HG02973 (cell line): ENCODE results near the gene AXIN1.

ENCODE experiments used
- ATAC-seq: cut with Tn5 transposase; IDR thresholded peaks from one replicate; pipeline ENCODE4 v1.9.1; 2021; ENCODE audit warnings: moderate library complexity; ENCODE audit not compliant: unreplicated experiment

AXIN1 gene

DNA sequence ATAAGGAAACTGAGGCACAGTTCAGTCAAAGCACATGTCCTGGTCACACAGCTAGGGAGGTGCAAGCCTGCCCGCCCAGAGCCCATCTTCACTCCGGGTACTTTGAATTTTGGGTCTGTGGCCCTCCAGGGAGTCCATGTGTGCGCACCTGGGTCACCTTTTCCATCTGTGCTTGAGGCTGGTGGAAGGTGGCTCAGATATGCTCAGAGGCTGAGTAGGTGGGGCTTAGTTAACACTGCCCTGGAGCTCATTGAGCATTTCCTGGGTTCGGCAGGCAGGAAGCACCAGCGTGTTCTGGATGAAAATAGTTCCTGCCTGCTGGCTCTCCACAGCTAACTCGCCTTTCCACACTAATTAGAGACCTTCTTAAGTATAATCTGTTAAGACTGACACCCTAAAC lies 98.7 kb downstream of the AXIN1 start:
- no peak for ATAC-seq

DNA sequence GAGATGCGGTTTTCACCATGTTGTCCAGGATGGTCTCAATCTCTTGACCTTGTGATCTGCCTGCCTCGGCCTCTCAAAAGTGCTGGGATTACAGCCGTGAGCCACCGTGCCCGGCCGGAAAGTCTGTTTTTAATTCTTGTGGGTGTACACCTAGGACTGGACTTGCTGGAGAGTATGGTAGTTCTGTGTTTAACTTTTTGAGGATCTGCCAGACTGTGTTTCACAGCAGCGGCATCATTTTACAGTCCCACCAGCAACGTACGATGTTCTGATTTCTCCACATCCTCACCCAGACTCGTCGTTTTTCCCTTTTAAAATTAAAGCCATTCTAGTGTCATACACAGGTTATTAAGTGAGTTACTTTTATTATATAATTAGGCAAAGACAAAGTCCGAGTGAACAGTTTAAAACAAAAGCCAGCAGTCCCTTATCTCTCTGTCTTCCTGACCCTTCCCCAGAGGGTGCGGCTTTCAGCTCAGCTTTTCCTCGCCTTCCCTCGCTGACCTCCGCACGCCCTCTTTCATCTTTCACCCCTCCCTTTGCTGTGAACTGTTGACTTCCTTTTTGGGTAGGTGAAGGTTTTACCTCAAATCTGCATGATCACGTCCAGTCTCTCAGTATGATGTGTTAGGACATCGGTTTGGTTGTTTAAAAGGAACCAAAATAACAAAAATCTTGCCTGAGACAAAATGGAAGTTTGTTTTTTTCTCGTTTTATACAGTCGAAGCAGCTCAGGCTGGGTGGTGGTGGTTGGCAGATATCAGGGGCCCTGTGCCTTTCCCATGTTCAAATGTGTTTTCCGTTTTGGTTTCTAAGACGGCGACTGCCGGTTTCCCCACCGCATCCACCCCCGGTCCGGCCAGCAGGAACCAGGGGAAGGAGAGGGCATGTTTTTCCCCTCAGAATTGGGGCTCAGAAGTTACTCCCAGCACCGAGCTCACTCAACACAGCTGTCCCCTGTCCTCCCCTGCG lies 99.9 kb downstream of the AXIN1 start:
- no peak for ATAC-seq

DNA sequence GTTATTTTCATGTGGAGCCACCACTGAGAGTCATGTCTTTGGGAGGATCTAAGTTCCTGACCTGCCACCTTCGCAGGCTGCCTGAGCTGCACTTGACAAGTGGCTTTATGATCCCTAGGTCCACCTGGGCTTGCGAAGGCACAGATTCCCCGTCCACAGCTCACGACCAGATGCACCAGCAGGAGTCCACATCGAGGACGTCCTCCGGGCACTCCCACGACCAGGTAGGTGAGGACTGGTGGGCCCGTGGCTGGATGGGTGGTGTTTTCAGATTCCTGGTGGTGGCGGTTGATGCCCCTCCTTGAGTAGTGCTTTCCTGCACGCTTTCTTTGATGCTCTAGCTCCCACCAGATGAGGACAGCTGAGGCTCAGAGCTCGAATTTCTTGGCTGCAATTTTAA lies 103.1 kb downstream of the AXIN1 start:
- ATAC-seq = no peak

DNA sequence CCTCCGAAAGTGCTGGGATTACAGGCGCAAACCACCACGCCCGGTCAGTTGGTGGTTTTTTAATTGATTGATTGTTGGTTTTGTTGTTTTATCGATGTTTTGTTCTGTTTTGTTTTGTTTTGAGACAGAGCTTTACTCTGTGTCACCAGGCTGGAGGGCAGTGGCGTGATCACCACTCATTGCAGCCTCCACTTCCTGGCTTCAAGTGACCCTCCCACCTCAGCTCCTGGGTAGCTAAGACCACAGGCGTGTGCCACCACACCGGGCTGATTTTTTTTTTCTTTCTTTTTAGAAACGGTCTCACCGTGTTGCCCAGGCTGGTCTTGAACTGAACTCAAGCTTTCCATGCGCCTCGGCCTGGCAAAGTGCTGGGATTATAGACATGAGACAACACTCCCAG lies 105.5 kb downstream of the AXIN1 start:
- ATAC-seq = no peak

DNA sequence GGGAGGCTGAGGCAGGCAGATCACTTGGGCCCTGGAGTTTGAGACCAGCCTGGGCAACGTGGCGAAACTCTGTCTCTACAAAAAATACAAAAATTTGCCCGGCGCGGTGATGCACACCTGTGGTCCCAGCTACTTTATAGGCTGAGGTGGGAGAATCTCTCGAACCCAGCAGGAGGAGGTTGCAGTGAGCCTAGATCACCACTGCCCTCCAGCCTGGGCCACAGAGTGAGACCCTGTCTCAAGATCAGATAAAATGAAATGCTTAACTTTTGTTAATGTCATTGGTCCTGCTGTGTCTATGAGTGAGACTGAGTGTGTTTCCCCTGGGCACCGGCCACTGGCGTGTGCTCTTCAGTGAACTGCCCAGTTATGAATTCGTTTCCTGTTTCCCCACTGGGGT lies 107.4 kb downstream of the AXIN1 start:
- no peak for ATAC-seq

DNA sequence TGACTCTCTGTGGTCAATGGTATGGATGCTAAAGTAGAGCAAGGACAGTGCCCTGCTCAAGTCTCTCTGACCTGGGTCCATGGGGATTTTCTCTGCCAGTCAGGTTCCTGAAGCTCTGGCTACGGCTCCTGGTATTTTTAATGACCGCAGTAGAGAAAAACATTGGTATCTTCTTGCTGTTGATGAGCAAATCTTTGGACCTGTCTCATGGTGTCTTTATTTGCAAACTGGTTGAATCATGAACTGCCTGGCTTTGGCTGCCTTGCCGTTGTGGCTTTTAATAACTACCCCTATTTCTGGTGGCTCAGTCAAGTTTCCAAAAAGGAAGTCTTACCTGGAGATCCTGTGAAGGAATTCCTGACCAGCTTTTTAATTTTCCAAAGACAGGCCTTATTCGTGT lies 109.2 kb downstream of the AXIN1 start:
- no peak for ATAC-seq

DNA sequence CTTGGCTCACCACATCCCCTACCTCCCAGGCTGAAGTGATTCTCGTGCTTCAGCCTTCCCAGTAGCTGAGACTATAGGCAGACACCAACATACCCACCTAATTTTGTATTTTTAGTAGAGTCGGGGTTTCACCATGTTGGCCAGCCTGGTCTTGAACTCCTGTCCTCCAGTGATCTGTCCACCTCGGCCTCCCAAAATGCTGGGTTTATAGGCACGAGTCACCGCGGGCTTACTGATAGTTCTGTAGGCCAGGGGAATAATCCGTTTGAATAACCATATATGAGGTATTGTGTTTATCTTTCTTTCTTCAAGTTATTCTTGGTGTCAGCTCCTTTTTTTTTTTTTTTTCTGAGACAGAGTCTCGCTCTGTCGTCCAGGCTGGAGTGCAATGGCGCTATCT lies 110.2 kb downstream of the AXIN1 start:
- no peak for ATAC-seq

DNA sequence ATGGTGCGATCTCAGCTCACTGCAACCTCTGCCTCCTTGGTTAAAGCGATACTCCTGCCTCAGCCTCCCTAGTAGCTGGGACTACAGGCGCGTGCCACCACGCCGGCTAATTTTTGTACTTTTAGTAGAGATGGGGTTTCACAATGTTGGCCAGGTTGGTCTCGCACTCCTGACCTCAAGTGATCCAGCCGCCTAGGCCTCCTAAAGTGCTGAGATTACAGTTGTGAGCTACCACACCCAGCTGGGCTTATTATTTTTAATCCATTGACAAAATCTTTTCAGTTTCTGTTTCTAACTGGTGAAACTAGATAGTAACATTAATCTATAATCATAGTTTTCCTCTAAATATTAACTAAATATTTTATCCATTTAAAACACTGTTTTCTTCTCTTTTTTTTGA lies 112.0 kb downstream of the AXIN1 start:
- no peak for ATAC-seq

DNA sequence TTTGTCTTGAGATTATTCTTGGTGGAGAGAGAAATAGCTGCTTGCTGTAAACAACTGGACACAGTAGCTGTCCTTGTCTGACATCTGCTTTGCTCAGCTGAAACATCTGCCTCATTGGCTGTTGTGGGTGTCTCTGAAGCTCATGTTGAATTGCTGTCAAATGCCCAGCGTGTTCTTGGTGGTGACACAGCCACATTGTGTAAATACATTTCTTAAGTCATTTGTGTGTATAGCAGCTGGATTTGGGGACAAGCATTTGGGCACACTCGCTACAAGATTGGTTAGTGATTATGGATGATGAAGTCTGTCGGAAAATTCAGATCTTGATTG lies 112.6 kb downstream of the AXIN1 start:
- ATAC-seq = no peak
